COLO829 (cell line): Measurements from ENCODE around the gene GABBR2.

Experiments used
- DNase-seq: peaks from one replicate; pipeline ENCODE4 v3.0.0; 2012; ENCODE audit warnings: low spot score

GABBR2 gene

DNA sequence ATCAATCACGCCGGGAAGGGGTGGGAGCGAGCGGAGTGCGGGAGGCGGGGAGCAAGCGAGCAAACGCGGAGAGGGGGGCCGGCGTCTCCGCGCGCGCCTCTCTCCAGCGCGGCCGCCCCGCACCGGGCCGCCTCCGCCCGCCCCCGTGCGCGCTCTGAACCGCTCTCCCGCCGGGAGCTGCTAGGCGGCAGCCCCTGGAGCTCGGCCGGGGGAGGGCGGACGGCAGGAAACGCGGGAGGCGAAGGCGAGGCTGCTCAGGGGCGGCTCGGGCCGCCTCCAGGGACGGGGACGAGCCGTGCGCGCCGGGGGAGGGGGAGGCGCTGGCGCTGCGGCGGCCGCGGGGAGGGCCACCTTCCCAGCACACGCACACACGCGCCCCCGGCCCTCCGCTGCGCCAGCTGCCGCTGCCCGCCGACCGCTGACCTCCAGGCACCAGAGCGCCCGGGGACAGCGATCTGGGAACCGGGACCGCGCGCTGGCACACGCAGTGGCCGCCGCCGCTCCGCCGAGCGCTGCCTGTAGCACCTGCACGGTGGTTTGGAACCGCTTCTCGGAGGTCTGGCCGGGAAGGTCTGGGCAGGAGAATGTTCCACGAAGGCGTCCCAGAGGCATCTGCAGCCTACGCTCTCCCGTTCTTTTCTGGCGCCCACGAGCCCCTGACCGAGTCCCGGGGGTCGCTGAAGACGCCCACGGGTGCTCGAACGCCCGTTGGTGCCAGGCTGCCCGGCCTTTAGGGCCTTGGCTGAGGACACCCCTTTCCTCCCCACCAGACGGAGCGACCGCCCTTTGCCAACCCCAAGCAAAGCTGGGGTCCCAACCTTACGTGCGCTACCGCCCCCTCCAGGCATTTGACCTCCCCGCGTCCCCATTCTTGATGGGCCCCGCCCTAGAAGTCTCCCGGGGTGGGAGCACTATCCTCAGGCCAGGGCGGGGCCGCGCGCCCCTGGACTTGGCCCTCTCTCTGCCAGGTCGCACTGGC lies at the start of gene GABBR2:
Gene GABBR2 (minus strand): TSS at position 3 of the 979 bp plus-strand sequence. CDS start 198 bp downstream, outside the sequence.
- no peak for DNase-seq

DNA sequence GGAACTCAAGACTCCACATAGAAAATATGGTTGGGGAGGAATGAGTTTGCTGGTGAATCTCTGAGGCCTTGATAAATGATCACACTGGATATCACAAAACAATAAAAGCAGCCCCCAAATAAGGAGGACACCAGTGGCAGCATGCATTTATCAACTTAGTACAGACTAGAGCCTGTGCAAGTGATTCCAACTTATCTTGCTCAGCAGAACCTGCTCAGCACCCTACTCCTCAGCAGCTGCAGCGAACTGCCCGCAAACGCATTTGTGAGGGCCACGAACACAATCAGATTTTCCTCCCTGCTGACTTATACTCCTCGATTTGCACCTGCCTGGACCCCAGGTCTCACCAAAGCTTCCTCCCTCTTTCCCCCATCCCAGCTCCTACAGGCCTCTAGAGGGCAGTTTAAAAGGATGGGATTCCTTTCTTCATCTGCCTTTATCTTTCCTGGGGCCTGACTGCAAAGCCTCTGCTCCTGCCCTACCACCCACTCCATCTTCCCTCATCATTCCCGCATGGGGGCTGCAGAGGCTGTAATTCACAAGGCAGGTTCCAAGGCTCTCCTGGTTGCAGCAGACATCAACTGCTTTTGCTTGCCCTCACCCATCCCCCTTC lies 46.4 kb upstream of the GABBR2 start:
- DNase-seq = no peak

GRCh38 chr9:98751210-98751609 lies 42.5 kb upstream of the GABBR2 start:
- no peak for DNase-seq

- DNase-seq = no peak
Measured at GRCh38 chr9:98750364-98751060, 41.8 kb upstream of the GABBR2 start.

DNA sequence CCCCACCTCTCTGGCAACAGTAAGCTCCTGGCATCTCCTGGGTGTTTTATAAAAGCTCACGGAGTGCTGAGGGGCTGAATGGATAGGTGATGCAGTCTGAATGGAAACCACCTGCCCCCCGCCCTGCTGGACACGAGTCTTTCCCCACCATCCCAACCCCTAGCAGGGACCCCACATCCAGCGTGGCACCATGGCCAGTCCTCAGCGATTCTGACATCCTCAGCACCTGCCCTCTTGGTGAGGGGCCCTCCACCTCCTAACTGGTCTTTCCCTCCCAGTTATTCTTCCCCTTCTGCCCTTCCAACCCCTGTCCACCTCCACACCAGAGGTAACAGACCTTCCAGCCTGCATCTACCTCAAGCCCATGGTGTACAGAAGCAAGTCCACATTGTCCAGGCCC lies 38.7 kb upstream of the GABBR2 start:
- DNase-seq = no peak

DNA sequence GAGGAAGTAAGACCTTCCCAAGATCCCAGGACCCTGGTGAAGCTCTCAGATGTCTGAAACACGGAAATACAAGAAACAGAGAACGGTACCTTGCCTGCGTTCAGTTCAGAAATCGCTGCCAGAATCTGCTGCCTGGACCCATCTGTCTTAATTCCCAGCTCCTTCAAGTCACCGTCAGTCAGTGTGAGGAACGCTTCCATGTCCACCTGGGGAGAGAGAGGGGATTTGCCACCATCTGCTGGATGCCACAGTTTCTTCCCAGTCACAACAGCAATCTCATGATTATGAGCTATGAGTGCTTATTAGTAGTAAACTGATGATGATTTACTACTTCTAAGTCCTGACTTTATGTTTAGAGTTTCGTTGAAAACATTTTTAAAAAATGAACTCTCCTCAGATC lies 36.7 kb upstream of the GABBR2 start:
- no peak for DNase-seq

DNA sequence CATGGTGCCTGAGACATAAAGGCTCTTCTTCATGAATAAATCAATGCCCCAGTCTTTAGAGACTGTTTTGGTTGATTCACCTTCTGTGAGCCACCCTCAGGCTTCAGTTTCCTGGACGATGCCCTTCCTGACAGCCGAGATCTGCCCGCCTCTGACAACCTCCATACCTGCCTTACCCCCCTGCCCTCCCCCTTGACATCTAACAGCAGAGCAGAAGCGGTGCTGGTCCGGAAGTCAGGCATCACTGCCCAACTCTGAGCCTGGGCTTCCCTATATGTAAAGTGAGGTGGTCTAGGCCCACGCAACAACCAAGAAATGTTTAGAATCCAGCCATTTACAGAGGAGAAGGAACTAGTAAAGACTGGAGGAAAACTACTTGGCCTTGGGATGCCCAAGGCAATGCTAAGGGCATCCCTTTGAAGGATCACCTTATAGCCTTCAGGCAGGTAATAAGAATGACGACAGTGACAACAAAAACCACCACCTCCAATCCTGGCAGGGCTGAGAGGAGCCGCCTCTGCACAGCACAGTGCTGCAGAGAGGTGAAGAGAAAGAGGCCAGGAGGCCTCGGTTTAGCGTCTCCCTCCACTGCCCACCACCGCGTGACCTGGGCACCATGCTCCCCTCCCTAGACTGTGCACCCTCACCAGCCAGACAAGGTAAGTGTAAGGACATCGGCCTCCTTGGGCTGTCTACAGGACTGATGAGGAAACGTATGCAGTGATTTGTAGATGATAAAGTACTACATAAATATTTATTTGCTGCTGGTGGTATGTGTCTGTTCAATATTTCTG lies 35.3 kb upstream of the GABBR2 start:
- no peak for DNase-seq

DNA sequence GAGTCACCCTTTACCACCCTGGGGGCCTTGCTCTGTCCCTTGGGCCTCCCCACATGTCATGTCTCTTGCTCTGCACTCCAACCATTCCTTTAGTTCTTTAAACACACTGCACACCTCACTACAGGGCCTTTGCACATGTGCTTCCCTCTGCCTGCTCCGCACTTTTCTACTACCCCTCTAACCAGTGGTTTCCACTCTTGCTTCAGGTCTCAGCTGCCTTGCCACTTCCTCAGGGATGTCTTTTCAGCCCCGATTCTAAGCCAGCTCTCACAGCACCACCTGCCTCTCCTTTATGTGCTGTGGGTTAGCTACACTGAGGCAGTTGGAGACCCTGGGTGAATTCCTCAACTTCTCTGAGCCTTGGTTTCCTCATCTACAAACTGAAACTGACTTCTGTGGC lies 34.6 kb upstream of the GABBR2 start:
- DNase-seq = no peak

DNA sequence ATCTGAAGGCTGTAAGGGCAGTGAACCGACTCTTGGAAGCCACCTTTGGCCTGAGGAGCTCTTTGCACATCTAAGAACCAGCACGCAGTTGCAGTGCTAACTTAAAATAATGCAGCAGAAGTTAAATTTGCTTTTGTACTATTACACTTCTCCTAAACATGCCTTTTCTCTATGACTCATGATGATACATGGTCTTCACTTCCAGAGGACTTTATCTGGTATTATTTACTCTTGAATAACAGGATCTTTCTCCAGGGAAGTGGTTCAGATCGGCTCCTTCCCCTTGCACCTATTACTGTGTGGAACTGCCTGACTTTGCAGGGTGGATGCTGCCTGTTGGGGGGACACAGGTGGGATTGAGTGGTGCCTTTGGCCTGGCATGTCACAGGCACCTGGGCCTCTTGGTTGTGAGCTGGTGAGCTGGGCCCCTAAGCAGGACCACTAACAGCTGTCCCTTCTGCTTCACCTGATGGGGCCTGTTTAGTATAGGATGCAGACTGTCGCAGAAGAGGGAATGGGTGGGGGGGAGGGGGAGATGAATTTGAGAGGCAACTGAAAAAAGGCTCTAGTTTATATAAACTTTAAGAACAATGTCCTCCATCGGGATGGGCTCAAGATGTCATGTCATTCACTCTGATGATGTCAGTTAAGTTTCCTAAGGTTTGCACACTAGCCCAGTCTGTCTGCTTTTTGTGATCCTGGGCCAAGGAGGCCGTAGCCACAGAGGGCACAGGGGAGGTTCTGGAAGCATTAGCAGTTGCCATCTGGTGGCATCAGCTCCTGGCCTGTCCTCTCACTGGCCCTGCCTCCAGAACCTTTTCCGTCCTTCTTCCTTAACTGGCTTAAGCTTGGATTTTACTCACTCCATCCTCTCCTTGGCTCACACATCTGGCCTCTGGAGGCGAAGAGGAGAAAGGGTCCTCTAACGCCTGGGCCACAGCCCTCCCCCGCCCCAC lies 33.9 kb upstream of the GABBR2 start:
- DNase-seq = no peak

DNA sequence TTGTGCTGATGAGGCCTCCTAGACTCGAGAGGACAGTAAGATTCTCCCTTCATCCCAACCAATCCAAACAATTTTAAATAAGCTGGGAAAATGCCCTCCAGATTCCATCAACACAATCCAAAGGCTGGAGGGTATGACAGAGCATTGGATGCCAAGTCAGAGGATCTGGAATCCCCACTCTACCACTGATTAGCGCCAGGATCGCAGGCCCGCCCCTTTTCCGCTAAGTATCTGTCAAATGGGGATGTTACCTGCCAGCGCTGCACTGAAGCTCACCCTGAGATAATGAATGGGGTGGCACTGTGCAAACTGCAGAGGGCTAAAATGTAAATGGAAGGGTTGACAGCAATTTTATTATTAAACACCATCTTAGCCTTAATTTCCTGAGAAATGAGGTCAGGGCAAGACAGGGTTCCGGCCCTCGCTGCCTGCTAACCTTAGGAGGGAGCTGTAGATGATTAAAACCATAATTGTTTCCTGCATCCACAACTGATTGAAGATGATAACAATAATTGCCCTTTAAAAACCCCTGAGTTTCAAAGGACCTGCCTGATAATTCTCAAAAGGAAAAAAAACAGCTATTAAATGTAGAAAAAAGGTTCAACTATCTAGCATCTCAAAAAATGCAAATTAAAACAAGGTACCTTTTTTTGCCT lies 31.6 kb upstream of the GABBR2 start:
- DNase-seq = no peak

GRCh38 chr9:98738741-98739140 lies 30.0 kb upstream of the GABBR2 start:
- no peak for DNase-seq

DNA sequence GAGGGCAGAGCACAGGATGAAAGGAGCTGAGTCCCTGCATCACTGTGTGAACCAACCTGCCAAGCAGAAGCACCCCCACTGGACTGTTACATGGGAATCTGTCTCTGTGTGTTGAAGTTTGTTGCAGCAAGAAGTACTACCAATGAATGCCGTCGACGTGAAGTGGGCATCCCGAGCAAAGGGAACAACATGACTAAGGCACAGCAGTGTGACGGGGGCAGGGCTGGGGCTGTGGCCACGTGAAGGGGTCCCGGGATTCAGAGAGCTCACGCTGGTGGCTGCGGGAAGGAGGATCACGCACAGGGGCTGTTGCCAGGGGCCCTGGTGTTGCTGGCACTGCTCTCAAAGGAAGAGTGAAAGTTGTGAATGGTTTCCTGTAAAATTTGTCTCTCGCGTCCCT lies 27.5 kb upstream of the GABBR2 start:
- no peak for DNase-seq

GRCh38 chr9:98732801-98733200 lies 24.1 kb upstream of the GABBR2 start:
- no peak for DNase-seq

- no peak for DNase-seq
Measured at GRCh38 chr9:98732091-98732490, 23.4 kb upstream of the GABBR2 start.

DNA sequence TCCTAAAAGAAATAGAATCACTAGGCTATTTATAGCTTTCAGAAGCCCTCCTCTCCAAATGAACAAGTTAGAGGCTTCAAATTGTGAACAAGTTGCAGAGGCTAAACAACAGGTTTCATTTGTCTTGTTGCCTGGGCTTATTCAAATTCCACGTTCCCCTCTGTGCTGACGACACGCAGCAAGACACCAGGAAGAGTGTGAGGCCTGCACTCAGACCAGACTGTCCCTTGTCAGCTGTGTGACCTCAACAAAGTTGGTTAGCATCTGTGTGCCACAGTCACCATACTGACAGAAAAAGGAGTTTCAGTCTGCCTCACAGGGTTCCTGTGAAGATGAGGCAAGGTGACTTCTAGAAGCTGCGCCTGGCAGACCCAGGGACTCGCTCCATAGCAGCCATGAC lies 22.1 kb upstream of the GABBR2 start:
- DNase-seq = no peak

DNA sequence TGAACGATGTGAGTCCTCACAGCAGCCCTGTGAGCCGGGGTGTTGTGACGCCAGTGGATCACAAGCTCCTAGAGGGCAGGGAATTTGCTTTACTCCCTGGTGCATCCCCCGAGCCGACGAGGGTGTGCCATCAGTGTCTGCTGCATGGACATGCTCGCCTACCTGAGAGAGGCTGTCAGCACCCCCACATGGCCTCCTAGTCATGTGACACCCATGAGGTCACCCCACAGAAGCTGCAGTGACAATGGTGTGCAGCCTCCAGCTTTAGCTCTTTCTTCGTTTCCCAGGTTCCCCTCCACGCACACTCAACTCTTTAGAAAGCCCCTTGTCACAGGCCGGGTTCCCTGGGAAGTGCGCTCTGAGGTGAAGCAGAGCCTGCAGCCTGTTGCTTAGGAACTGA lies 19.8 kb upstream of the GABBR2 start:
- DNase-seq = no peak

DNA sequence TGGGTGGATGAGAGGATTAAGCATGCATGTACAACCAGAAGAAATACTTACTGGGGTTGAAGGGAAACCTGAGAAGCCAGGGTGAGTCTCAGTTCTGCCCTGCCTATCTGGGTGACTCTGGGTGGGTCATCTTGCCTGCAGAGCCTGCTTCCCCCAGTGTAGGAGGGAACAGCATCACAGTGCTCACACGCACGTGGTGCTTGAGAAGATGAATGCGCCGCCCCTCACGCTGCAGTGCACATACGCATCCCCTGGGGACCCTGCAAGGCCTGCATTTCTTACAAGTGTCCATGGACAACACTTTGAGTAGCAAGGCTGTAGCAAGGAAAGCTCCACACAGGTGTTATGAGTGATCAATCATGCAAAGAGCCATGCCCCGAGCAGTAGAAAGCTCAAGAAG lies 18.7 kb upstream of the GABBR2 start:
- no peak for DNase-seq

DNA sequence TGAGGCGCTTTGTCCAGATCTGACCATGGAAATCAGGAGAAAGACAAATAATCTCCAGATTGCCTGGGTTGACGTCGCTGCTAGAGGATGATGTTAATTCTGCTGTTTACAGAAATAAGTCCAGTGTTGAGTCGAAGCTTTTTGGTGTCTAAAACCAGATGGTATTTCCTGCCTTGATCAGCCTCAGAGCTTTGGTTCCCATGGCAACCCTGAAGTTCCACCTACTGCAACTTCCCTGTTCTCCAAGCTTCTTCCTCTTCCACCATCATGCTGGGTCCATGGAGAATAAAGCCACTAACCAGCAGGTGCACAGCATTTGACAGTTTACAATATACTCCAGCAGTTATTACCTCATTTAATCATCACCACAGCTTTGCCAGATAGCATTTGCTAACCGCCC lies 18.0 kb upstream of the GABBR2 start:
- DNase-seq = no peak

GRCh38 chr9:98724810-98725530 lies 16.2 kb upstream of the GABBR2 start:
- DNase-seq = no peak

- DNase-seq = no peak
Measured at GRCh38 chr9:98721643-98722042, 12.9 kb upstream of the GABBR2 start.
